ENCODE data around the gene ST3GAL4.

DNA sequence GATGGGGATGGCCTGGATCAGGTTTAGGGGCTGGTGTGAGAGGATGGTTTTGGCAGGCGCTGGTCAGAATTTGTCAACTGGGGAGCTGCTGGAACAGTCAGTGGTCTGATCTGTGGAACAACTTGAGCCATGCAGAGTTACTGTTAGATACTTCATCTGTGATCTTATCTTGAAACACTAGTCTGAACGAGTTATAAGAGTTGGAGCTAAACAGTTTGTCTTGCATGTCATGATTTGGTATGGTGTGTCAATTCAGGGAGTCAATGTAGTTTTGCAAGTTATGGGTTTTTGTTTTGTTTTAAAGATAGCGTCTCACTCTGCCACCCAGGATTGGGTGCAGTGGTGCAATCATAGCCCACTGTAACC, 54.1 kb downstream of the ST3GAL4 start:
- TF ChIP-seq, protein P1, sequence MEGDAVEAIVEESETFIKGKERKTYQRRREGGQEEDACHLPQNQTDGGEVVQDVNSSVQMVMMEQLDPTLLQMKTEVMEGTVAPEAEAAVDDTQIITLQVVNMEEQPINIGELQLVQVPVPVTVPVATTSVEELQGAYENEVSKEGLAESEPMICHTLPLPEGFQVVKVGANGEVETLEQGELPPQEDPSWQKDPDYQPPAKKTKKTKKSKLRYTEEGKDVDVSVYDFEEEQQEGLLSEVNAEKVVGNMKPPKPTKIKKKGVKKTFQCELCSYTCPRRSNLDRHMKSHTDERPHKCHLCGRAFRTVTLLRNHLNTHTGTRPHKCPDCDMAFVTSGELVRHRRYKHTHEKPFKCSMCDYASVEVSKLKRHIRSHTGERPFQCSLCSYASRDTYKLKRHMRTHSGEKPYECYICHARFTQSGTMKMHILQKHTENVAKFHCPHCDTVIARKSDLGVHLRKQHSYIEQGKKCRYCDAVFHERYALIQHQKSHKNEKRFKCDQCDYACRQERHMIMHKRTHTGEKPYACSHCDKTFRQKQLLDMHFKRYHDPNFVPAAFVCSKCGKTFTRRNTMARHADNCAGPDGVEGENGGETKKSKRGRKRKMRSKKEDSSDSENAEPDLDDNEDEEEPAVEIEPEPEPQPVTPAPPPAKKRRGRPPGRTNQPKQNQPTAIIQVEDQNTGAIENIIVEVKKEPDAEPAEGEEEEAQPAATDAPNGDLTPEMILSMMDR (IDR thresholded peaks at IDR 0.05): no peak
- TF ChIP-seq POLR2A (IDR thresholded peaks at IDR 0.05): no peak
